NCI-H345 treated with DMSO at 0.1 percent for 48 hours (cell line): ENCODE data around the gene PROB1.
"Not testable (repeated sequence)": the region's sequence is repeated elsewhere in the genome, so short reads cannot be mapped to it uniquely, and the experiment has no call there.

Experiments used
- DNase-seq: peaks from one replicate; lab custom pipeline; 2025; ENCODE audit not compliant: unreplicated experiment; lab: John Stamatoyannopoulos, UW

Gene PROB1

GRCh38 chr5:139394654-139395566, at the start of gene PROB1:
Gene PROB1 (minus strand): TSS chr5:139395104. CDS start chr5:139395081, 23 bp downstream.
- DNase-seq: no peak

- no peak for DNase-seq
These were observed 49.0 kb upstream of the PROB1 start for GRCh38 chr5:139443831-139444453.

- not testable (repeated sequence) for DNase-seq
These were observed 45.5 kb upstream of the PROB1 start for GRCh38 chr5:139440416-139440815.

- DNase-seq: peak; percentile 94
These were observed 44.4 kb upstream of the PROB1 start, which contains the start of gene DNAJC18 for GRCh38 chr5:139439013-139439903. Gene DNAJC18 (minus strand): TSS chr5:139439525. CDS start chr5:139439445, 80 bp downstream.

- DNase-seq: peak; percentile 58
These were observed 43.8 kb upstream of the PROB1 start for GRCh38 chr5:139438707-139439012.

GRCh38 chr5:139435676-139436075, 40.8 kb upstream of the PROB1 start:
- DNase-seq: no peak

- DNase-seq: no peak
These were observed 36.8 kb upstream of the PROB1 start for GRCh38 chr5:139431706-139432105.

- no peak for DNase-seq
These were observed 35.1 kb upstream of the PROB1 start for GRCh38 chr5:139430015-139430414.

- DNase-seq: no peak
These were observed 31.4 kb upstream of the PROB1 start for GRCh38 chr5:139426203-139426885.

GRCh38 chr5:139425497-139425896, 30.6 kb upstream of the PROB1 start:
- no peak for DNase-seq

GRCh38 chr5:139422307-139422893, 27.5 kb upstream of the PROB1 start:
- peak; percentile 71 for DNase-seq

- DNase-seq: no peak
These were observed 24.6 kb upstream of the PROB1 start for GRCh38 chr5:139419226-139420192.

GRCh38 chr5:139418793-139419192, 23.9 kb upstream of the PROB1 start:
- DNase-seq: no peak

GRCh38 chr5:139417214-139417613, 22.3 kb upstream of the PROB1 start:
- peak; percentile 86 for DNase-seq

GRCh38 chr5:139416651-139417050, 21.7 kb upstream of the PROB1 start:
- DNase-seq: no peak

GRCh38 chr5:139415869-139416268, 21.0 kb upstream of the PROB1 start:
- DNase-seq: no peak

- peak; percentile 95 for DNase-seq
These were observed 20.4 kb upstream of the PROB1 start for GRCh38 chr5:139415221-139415861.

- peak; percentile 48 for DNase-seq
These were observed 19.8 kb upstream of the PROB1 start for GRCh38 chr5:139414581-139415130.
